ENCODE results near the gene PVALB.

PVALB gene

DNA sequence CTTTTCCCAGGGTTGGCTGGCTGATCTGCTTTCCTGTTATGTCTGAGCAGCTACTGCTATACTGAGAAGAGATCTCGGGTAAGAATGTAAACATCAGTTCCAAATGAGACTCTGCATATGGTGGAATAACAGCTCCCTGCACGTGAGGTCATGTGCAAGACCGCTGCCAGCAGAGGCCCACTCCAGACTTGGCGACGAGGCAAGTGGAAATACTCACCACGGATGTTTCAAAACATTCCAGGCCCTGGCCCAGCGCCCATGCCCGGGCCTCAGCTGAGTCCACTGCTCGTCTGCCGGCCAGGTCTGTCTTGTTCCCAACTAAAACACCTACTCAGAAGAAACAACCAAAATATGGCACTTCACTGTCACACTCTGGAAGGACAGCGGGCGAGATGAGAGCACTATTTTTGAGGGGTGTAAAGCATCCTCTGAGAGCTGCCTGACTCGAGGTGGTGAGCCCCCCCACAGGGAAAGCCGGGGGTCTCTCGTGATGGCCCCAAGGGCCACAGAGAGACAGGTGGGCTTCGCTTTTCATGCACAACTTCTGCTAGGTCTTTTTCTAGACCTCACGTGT is 54.1 kb downstream of the PVALB start:
- no peaks in the 10 kb centered on the region for H3K27me3 ChIP-seq (ENCODE audit: insufficient read depth, low read depth, severe bottlenecking)
- no peak overlapping the region for H3K27ac ChIP-seq
- no peak for TF ChIP-seq CTCF (IDR thresholded peaks at IDR 0.05; ENCODE audit: low read depth, low read length)
- H3K9me3 ChIP-seq (ENCODE audit: severe bottlenecking), result no peaks in the 10 kb centered on the region
- no peaks in the 10 kb centered on the region for H3K36me3 ChIP-seq
- no peak for DNase-seq
- no peak overlapping the region for H3K4me3 ChIP-seq (ENCODE audit: low read depth, low read length)

GRCh38 chr22:36761553-36762240 is 55.1 kb downstream of the PVALB start:
- Histone ChIP-seq H3K9me3 (ENCODE audit: severe bottlenecking) (no peaks in the 10 kb centered on the region), H3K27me3 (ENCODE audit: insufficient read depth, low read depth, severe bottlenecking) (peaks cover 9% of the 10 kb centered on the region), H3K36me3 (no peaks in the 10 kb centered on the region), H3K4me3 (ENCODE audit: low read depth, low read length) (no peak overlapping the region), H3K27ac (no peak overlapping the region)
- DNase-seq, result no peak
- TF ChIP-seq CTCF (IDR thresholded peaks at IDR 0.05; ENCODE audit: low read depth, low read length), result no peak

DNA sequence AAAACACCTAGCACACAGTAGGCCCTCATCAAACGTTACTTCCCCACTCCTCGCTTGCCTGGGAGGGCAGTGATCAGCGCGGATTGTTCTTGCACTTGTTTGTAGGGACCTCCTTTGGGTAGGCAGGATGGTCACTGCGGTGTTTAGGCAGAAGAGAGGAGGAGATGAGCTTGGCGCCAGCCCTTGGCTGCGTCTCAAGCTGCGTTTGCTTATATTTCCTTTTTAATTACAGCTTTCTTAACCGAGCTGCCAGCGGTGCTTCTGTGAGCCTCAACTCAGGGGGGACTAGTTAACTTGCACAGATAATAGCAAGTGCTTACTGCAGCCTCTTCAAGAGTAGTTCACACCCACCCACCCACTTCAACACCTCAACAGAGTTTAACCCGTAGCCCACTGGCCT is 56.0 kb downstream of the PVALB start:
- H3K9me3 ChIP-seq (ENCODE audit: severe bottlenecking), result no peaks in the 10 kb centered on the region
- H3K27me3 ChIP-seq (ENCODE audit: insufficient read depth, low read depth, severe bottlenecking), result peaks cover 18% of the 10 kb centered on the region
- no peak overlapping the region for H3K4me3 ChIP-seq (ENCODE audit: low read depth, low read length)
- TF ChIP-seq CTCF (IDR thresholded peaks at IDR 0.05; ENCODE audit: low read depth, low read length), result no peak
- DNase-seq, result no peak
- no peaks in the 10 kb centered on the region for H3K36me3 ChIP-seq
- H3K27ac ChIP-seq, result no peak overlapping the region

DNA sequence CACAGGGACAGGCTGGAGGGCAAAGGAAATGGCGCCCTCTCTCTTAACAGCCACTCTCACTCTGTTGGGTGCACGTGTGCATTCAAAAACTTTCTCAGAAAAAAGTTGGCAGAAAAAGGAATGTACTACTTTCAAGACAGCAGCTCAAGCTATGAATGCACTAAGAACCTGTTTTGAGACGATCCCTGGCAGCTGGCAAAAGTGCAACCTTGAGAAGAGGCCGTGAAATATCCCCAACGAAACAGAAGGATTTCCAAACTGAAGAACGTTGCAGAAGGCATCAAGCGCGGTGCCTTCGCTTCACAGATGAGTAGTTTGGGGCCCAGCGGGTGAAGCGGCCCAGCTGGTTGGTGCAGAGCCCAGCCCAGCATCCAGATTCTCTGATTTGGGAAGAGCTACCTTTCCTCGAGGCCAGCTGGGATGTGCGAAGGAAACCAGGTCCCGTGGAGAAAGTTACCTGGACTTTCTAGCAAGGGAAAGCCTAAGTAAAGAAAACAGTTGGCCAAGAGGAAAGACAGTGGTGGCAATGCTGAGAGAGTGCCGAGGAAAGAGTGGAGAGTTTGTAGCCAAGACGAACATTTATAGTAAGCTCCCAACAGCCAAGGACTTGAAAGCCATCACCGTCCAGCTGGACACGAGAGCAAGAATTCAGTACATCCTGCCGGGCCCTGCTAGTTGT is 57.2 kb downstream of the PVALB start:
- DNase-seq, result no peak
- TF ChIP-seq CTCF (IDR thresholded peaks at IDR 0.05; ENCODE audit: low read depth, low read length), result no peak
- no peaks in the 10 kb centered on the region for H3K36me3 ChIP-seq
- no peak overlapping the region for H3K27ac ChIP-seq
- H3K4me3 ChIP-seq (ENCODE audit: low read depth, low read length), result no peak overlapping the region
- H3K9me3 ChIP-seq (ENCODE audit: severe bottlenecking), result no peaks in the 10 kb centered on the region
- H3K27me3 ChIP-seq (ENCODE audit: insufficient read depth, low read depth, severe bottlenecking), result peaks cover 29% of the 10 kb centered on the region

DNA sequence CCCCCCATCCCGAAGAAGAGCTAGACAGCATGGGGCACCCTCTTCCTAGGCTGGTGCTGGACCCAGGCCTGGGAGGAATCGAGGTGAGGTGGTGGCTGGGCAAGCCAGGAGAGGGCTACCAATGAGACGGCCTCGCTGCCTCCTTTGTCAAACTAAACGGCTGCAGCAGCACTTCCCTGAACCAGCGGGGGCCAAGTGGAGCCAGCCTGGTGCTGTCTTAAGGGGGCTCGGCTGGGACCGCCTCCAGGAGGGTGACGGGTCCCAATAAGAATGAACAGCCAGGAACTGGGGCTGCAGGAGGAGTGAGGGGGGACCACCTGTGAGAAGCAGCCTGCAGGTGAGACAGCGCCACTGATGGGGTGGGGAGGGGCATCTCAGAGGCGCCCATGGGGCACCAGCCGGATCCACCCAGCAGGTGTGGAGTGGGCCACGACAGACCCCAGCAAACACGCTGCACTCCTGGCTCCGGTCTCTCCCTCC is 58.0 kb downstream of the PVALB start:
- H3K4me3 ChIP-seq (ENCODE audit: low read depth, low read length), result no peak overlapping the region
- DNase-seq, result no peak
- peaks cover 36% of the 10 kb centered on the region for H3K27me3 ChIP-seq (ENCODE audit: insufficient read depth, low read depth, severe bottlenecking)
- no peaks in the 10 kb centered on the region for H3K36me3 ChIP-seq
- no peak overlapping the region for H3K27ac ChIP-seq
- no peak for TF ChIP-seq CTCF (IDR thresholded peaks at IDR 0.05; ENCODE audit: low read depth, low read length)
- H3K9me3 ChIP-seq (ENCODE audit: severe bottlenecking), result no peaks in the 10 kb centered on the region
